Parathyroid adenoma (tissue), 2 donors: ENCODE measurements around the gene S1PR2.
"Not testable (repeated sequence)": the region's sequence is repeated elsewhere in the genome, so short reads cannot be mapped to it uniquely, and the experiment has no call there.

ENCODE experiments used
- H2AFZ ChIP-seq: fragments of 300-600 bp; sonication (generic); one replicate; pipeline ENCODE4 v1.7.0; 2017; ENCODE audit warnings: antibody characterized with exemption, mild to moderate bottlenecking
- H3K27ac ChIP-seq: fragments of 300-600 bp; sonication (generic); one replicate; pipeline ENCODE4 v1.7.0; 2017
- H3K27me3 ChIP-seq: fragments of 300-600 bp; sonication (generic); one replicate; pipeline ENCODE4 v1.7.0; 2017; ENCODE audit warnings: low read length; ENCODE audit not compliant: control insufficient read depth, insufficient read depth
- H3K36me3 ChIP-seq: fragments of 300-600 bp; sonication (generic); one replicate; pipeline ENCODE4 v1.7.0; 2017; ENCODE audit warnings: low read length; ENCODE audit not compliant: control insufficient read depth, insufficient read depth
- H3K4me1 ChIP-seq: fragments of 300-600 bp; sonication (generic); one replicate; pipeline ENCODE4 v1.7.0; 2017; ENCODE audit warnings: control low read depth
- H3K4me2 ChIP-seq: fragments of 300-600 bp; sonication (generic); one replicate; pipeline ENCODE4 v1.7.0; 2017; ENCODE audit warnings: low read length
- H3K4me3 ChIP-seq: fragments of 300-600 bp; sonication (generic); one replicate; pipeline ENCODE4 v1.7.0; 2017; ENCODE audit warnings: low read depth, low read length
- H3K79me2 ChIP-seq: fragments of 300-600 bp; sonication (generic); one replicate; pipeline ENCODE4 v1.7.0; 2017; ENCODE audit warnings: control low read depth
- H3K9ac ChIP-seq: fragments of 300-600 bp; sonication (generic); one replicate; pipeline ENCODE4 v1.7.0; 2017; ENCODE audit warnings: mild to moderate bottlenecking
- H3K9me3 ChIP-seq: fragments of 300-600 bp; sonication (generic); one replicate; pipeline ENCODE4 v1.7.0; 2017; ENCODE audit warnings: low read length; ENCODE audit not compliant: control insufficient read depth
- TF ChIP-seq, protein P1 (sequence below): fragments of 300-600 bp; sonication (generic); IDR thresholded peaks from one replicate; pipeline ENCODE4 v1.7.0; 2017; ENCODE audit warnings: antibody characterized with exemption, mild to moderate bottlenecking
- donor health status: primary hyperparathyroidism.

Gene S1PR2

DNA sequence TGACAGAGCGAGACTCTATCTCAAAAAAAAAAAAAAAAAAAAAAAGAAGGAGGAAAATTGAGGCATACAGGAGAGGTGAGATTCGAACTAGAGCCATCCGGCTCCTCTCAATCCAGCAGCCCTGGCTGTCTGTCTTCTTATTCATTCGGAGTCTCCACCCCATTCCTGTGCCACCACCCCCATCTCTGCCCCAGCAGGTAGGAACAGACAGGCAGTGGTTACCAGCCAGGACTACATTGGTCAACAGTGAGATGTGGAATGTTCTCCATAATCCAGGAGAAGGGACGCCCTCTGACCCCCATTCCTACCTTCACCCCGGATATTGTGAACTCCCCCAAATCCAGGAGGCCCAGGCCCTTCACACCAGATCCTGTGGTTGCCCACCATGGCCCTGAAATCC is 6.6 kb upstream of the S1PR2 start:
- H3K4me2 ChIP-seq, result no peak overlapping the region
- H3K9ac ChIP-seq, result no peak overlapping the region
- H3K36me3 ChIP-seq, result no peaks in the 10 kb centered on the region
- H3K4me1 ChIP-seq, result peaks cover 3% of the 10 kb centered on the region
- H3K27ac ChIP-seq, result no peak overlapping the region
- TF ChIP-seq, protein P1, sequence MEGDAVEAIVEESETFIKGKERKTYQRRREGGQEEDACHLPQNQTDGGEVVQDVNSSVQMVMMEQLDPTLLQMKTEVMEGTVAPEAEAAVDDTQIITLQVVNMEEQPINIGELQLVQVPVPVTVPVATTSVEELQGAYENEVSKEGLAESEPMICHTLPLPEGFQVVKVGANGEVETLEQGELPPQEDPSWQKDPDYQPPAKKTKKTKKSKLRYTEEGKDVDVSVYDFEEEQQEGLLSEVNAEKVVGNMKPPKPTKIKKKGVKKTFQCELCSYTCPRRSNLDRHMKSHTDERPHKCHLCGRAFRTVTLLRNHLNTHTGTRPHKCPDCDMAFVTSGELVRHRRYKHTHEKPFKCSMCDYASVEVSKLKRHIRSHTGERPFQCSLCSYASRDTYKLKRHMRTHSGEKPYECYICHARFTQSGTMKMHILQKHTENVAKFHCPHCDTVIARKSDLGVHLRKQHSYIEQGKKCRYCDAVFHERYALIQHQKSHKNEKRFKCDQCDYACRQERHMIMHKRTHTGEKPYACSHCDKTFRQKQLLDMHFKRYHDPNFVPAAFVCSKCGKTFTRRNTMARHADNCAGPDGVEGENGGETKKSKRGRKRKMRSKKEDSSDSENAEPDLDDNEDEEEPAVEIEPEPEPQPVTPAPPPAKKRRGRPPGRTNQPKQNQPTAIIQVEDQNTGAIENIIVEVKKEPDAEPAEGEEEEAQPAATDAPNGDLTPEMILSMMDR, result no peak
- H3K79me2 ChIP-seq, result no peaks in the 10 kb centered on the region
- H3K27me3 ChIP-seq, result no peaks in the 10 kb centered on the region
- no peak overlapping the region for H2AFZ ChIP-seq
- no peak overlapping the region for H3K4me3 ChIP-seq
- H3K9me3 ChIP-seq, result no peaks in the 10 kb centered on the region

DNA sequence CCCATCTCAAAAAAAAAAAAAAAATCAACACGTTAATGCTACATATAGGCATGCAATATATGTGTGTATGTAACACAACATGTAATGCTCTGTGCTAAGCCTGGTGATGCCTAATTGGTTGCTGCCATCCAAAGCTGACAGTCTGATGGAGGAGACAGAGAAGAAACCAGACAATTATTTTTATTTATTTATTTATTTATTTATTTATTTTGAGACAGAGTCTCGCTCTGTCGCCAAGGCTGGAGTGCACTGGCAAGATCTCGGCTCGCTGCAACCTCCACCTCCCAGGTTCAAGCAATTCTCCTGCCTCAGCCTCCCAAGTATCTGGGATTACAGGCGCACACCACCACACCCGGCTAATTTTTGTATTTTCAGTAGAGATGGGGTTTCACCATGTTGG is 4.3 kb upstream of the S1PR2 start:
- Histone ChIP-seq H2AFZ (peak overlapping the region; percentile 98), H3K4me3 (peak overlapping the region; percentile 40), H3K27ac (peak overlapping the region; percentile 56)
- H3K79me2 ChIP-seq, H3K9me3 ChIP-seq, H3K36me3 ChIP-seq, H3K9ac ChIP-seq, H3K4me2 ChIP-seq, H3K4me1 ChIP-seq, H3K27me3 ChIP-seq: not testable (repeated sequence)

DNA sequence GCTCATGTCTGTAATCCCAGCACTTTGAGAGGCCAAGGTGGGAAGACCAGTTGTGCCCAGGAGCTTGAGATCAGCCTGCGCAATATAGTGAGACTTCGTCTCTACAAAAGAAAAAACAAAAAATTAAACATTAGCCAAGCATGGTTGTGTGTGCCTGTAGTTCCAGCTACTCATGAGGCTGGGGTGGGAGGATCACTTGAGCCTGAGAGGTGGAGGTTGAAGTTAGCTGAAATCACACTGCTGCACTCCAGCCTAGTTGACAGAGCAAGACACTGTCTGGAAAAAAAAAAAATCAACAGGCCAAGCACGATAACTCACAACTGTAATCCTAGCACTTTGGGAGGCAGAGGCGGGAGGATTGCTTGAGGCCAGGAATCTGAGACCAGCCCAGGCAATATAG is 3.9 kb upstream of the S1PR2 start:
- Histone ChIP-seq H3K79me2 (no peaks in the 10 kb centered on the region), H3K36me3 (no peaks in the 10 kb centered on the region), H3K27me3 (no peaks in the 10 kb centered on the region), H3K4me1 (peaks cover 7% of the 10 kb centered on the region), H3K27ac (no peak overlapping the region), H2AFZ (no peak overlapping the region), H3K4me2 (no peak overlapping the region), H3K9me3 (no peaks in the 10 kb centered on the region), H3K4me3 (no peak overlapping the region), H3K9ac (no peak overlapping the region)
- TF ChIP-seq, protein P1, result no peak

DNA sequence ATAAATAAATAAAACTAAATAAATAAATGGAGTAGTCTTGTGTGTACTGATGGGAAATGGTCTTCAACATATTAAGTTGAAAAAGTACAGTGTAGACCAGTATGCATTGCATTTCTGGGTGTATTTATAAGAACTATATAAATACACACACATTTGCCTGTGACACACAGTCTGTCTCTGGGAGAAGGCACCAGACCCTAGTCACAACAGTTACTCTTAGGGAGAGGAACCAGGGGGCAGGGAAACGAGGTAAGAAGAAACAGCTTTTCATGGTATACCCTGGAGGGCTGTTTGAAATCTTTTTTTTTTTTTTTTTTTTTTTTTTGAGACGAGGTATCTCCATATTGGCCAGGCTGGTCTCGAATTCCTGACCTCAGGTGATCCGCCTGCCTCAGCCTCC is 2.8 kb upstream of the S1PR2 start:
- H3K4me1 ChIP-seq, result peaks cover 11% of the 10 kb centered on the region
- no peaks in the 10 kb centered on the region for H3K79me2 ChIP-seq
- H3K27ac ChIP-seq, result no peak overlapping the region
- TF ChIP-seq, protein P1, result no peak
- H3K4me3 ChIP-seq, result no peak overlapping the region
- H2AFZ ChIP-seq, result no peak overlapping the region
- H3K27me3 ChIP-seq, result no peaks in the 10 kb centered on the region
- H3K36me3 ChIP-seq, result no peaks in the 10 kb centered on the region
- H3K9me3 ChIP-seq, result no peaks in the 10 kb centered on the region
- no peak overlapping the region for H3K9ac ChIP-seq
- no peak overlapping the region for H3K4me2 ChIP-seq

DNA sequence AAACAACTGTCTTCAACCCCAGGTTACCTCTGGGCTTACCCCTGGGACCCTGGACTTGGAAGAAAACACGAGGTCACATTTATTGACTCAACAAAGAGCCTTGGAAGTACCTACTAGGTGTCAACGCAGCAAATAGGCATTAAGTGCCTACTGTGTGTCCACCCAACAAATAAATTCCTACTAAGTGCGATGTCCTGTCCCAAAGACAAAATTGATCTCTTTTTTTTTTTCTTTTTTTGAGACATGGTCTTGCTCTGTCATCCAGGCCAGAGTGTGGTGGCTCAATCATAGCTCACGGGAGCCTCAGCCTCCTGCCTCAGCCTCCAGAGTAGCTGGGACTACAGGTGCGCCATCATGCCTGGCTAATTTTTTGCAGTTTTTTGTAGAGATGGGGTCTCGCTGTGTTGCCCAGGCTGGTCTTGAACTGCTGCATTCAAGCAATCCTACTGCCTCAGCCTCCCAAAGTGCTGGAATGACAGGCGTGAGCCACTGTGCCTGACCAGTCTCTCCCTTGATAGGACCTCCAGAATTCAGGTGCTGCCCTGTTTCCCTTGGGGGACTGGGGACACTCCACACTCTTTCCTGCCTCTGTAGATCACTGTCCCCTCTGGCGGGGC is 589 bp upstream of the S1PR2 start:
- no peaks in the 10 kb centered on the region for H3K79me2 ChIP-seq
- TF ChIP-seq, protein P1, result no peak
- H3K27ac ChIP-seq, result peak overlapping the region; percentile 52
- no peaks in the 10 kb centered on the region for H3K36me3 ChIP-seq
- peaks cover 11% of the 10 kb centered on the region for H3K4me1 ChIP-seq
- H3K4me2 ChIP-seq, result peak overlapping the region; percentile 91
- no peak overlapping the region for H3K9ac ChIP-seq
- H3K4me3 ChIP-seq, result peak overlapping the region; percentile 90
- H2AFZ ChIP-seq, result peak overlapping the region; percentile 92
- no peaks in the 10 kb centered on the region for H3K27me3 ChIP-seq
- H3K9me3 ChIP-seq, result no peaks in the 10 kb centered on the region
